ENCODE measurements around the gene ODC1.

Gene ODC1

GRCh38 chr2:10400002-10400401, 48.1 kb downstream of the ODC1 start:
- DNase-seq (ENCODE audit: low read depth), result no peak

- DNase-seq (ENCODE audit: low read depth), result no peak
These were observed 48.8 kb downstream of the ODC1 start for GRCh38 chr2:10399358-10399757.

GRCh38 chr2:10398496-10398895, 49.6 kb downstream of the ODC1 start:
- no peak for DNase-seq (ENCODE audit: low read depth)

GRCh38 chr2:10397878-10398277, 50.2 kb downstream of the ODC1 start:
- DNase-seq (ENCODE audit: low read depth), result no peak

GRCh38 chr2:10397297-10397875, 50.7 kb downstream of the ODC1 start:
- DNase-seq (ENCODE audit: low read depth), result no peak

- no peak for DNase-seq (ENCODE audit: low read depth)
These were observed 51.7 kb downstream of the ODC1 start for GRCh38 chr2:10396464-10396863.

- DNase-seq (ENCODE audit: low read depth), result no peak
These were observed 52.2 kb downstream of the ODC1 start for GRCh38 chr2:10395893-10396292.

- DNase-seq (ENCODE audit: low read depth), result no peak
These were observed 54.5 kb downstream of the ODC1 start for GRCh38 chr2:10393640-10393982.

GRCh38 chr2:10392951-10393639, 55.0 kb downstream of the ODC1 start:
- DNase-seq (ENCODE audit: low read depth), result no peak

GRCh38 chr2:10392548-10392947, 55.6 kb downstream of the ODC1 start:
- no peak for DNase-seq (ENCODE audit: low read depth)

- no peak for DNase-seq (ENCODE audit: low read depth)
These were observed 56.0 kb downstream of the ODC1 start for GRCh38 chr2:10392100-10392499.

GRCh38 chr2:10390369-10390801, 57.7 kb downstream of the ODC1 start:
- DNase-seq (ENCODE audit: low read depth), result no peak
